Measurements from ENCODE around the gene DNTTIP2.

GRCh38 chr1:93853940-93854339 is 25.1 kb downstream of the DNTTIP2 start:
- TF ChIP-seq CTCF (IDR thresholded peaks at IDR 0.05) (no peak), E2F4 (CRISPR knock-in tag; IDR thresholded peaks at IDR 0.05; ENCODE audit: borderline replicate concordance, low read depth) (no peak), ZNF512 (CRISPR knock-in tag; IDR thresholded peaks at IDR 0.05; ENCODE audit: borderline replicate concordance) (no peak), ZNF138 (CRISPR knock-in tag; conservative IDR thresholded peaks at IDR 0.05) (no peak), TCF7 (CRISPR knock-in tag; IDR thresholded peaks at IDR 0.05; ENCODE audit: low read depth) (no peak), ZNF232 (CRISPR knock-in tag; IDR thresholded peaks at IDR 0.05) (no peak), ZNF263 (CRISPR knock-in tag; IDR thresholded peaks at IDR 0.05; ENCODE audit: low read depth) (no peak), USF1 (CRISPR knock-in tag; IDR thresholded peaks at IDR 0.05) (no peak), ATF6 (CRISPR knock-in tag; IDR thresholded peaks at IDR 0.05) (no peak)
